Activated CD4-positive, alpha-beta T cell treated with anti-CD3 and anti-CD28 coated beads, Interleukin-2, amount 50 U/mL, for 4 hours (primary cell): ENCODE data around the gene CST3.

Experiments used
- DNase-seq, 2 experiments: peaks; one replicate each; pipeline ENCODE4 v3.0.0-alpha.2; 2020

Gene CST3

DNA sequence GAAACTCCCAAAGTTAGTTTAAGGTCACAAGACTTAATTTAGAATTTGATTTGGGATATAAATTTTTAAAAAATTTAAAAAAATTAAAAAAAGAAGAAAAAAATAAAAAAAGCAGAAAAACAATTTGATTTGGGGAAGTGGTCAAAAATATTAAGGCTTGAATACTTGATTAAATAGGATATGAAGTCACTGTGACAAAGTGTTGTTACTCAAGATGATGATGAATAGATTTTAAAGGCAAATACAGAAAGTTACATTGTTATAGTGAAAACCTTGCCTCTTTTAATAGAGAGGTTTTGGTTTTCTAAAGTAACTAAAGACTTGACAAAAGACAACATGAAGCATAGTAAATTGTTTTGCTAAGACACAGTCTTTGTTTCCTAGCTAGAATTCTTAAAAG, 39.3 kb downstream of the CST3 start:
- DNase-seq: no peak

DNA sequence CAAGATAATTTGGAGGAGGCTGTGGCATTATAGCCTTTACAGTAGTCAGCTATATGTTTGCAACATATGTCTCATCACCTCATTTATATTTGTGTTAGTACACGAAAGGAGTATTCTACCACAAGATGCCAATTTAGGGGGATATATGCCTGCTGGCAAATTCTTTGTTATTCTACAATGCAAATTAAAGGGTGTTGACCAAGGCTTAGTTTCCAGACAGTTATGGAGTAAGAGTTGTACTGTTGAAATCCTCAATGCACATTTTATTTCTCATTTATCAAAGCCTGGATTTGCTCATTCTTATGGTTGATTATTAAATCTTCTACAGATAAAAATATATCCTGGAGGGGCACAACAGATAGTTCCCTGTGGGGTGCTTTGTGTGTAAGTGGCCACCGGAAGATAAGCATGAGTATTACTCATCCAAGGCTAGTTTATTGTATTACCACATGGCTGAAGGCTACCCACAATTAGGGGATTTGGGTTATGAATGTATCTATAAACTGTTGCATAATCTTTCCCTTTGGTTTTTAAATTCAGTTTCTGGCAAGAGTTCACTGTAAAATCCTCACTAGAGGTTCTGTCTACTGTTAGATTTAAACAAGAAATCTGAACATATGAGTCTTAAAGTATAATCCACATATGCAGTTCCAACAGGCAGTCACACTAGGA, 41.0 kb downstream of the CST3 start:
- no peak for DNase-seq

DNA sequence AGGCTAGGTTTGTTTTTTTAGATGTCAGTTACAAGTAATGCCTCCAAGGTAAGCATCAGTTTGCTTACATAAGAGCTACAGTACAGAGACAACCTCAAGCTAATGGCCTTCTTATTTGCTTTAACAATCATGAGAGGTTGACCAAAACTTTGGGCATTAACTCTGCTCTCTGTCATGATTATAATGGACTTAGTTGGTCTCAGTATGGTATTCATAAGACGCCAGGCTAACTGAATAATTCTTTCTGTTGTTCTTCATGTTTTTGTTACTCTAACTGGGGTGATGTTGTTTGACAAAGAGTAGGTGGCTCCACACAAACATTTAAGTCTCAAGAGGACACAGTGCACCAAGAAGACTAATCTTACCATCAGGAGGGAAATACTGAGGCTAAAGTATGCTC, 41.8 kb downstream of the CST3 start:
- DNase-seq: no peak

DNA sequence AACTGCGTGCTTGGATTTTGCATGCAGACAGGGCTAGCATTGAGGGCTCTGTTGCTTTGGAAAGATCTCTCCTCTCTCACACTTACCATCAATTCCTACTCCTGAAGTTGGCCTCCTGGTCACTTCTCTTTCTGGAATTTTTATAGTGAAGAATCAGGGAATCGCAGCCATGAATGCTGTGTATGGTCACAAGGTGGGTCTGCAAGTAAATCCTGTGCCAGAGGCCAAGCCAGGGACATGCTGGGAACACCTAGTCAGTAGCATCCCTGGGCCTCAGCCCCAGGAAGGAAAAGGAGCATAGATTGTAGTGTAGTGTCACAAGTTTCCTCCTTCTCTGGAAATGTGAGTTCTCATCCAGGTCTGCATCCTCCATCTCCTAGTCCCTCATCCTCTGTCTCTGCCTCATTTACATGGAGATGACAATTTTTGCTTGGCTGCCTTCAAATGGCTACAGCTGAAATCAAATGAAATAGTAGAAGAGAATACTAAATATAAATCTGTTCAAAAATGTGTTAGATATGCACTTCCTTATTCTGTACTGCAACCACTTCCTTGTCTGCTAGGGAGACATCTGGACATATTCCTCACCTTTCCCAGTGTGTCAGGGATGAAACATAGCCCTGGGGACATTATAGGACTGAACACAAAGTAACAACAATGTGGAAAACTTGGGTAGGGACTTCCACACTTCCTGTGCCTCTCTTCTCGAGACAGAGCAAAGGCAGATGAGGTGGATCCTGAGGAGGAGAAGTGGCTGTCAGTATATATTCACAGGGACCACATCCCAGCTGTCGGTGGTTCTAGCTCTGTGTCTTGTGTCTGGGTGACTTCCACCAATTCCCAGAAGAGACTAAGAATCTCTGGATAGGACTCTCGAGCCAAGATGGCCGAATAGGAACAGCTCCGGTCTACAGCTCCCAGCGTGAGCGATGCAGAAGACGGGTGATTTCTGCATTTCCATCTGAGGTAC, 49.0 kb downstream of the CST3 start:
- DNase-seq: no peak

DNA sequence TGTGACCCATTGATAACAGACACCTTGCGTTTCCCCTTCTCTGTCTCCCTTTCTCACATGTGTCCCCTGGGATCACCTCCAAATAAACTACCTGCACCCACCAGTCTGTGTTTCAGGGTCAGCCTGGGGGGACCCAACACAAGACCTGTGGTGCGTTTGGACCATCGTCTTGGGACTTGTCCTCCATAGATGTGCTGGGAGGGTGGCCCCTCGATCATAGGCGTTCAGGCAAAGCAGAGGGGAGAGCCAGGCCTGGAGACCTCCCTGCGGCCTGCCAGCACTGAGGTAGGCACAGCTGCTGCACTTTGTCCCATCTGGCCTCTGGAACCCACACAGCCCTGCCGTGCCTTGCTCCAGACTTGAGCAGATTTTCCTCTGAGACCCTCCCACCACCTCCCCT, 50.1 kb downstream of the CST3 start:
- no peak for DNase-seq

DNA sequence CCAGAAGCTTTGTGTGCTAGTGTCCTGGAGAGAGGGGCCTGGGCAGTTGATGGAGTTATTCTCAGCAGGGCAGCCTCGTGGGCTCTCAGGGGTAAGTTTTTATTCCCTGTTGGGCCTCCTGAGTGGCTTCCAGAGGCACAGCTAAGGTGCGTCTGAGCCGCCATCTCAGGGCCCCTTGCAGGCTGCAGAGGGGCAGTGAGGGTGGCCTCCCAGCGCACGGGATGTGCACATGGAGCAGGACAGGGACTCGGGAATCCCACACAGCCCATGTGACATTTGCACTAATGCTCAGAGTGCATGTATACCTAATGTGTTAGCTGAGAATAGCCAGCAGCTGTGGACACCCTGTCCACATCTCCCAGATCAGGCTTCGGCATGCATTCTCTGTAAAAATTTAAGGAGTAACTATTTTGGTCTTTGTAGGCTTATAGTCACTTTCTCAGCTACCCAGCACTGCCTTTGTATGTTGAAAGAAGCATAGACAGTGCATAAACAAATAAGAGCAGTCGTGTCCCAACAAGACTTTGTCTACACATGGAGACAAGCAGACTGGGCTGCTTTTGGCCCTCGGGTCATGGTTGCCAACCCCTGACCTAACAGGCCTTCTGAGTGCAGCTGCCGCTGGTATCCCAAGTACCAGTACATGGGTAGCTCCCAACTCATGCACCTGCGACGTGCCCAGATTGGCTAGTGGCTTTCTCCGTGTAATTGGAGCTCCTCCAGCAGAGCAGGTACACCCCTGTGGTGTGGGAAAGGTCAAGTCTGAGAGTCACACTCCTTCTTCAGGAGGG, 50.8 kb downstream of the CST3 start:
- DNase-seq: no peak

DNA sequence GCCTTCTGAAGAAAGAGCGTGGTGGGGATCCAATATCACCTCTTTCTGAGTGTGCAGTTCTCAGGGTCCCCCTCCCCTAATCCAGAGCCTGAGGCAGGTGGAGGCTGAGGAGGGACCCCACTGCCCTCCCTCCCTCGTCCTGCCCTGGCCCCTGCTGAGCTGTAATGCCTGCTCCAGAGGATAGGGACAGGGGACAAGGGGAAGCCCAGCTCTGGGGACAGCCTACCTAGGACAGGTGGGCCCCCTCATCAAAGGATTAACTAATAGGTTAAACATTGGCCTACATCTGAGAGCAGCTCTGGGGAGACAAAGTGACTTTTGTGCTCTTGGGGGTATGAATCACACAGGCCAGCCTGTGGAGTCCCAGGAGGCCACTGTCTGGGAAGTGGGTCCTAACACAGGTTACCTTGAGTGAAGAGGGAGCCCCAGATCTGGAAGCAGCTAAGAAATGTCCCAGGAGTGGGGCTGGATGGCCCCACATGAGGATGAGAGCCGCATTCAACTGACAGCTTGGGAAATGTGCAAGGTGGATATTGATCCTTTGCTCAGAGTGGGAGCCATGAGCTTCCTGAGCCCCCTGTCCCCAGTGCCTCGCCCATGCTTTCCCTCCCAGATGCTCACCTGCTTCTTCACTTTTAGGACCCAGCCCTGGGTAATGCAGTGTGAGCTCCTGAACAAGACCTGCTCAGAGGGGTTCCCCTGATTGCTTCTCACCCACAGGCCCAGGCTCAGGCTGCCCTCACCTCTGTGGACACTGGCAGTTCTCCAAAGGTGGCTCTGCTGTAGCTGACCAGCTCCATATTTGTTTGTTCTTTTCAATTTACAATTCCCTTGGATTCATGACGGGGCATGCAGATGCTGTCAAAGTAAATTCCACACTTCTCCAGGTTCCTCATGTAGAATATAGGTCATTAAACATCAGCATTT, 51.7 kb downstream of the CST3 start:
- no peak for DNase-seq

DNA sequence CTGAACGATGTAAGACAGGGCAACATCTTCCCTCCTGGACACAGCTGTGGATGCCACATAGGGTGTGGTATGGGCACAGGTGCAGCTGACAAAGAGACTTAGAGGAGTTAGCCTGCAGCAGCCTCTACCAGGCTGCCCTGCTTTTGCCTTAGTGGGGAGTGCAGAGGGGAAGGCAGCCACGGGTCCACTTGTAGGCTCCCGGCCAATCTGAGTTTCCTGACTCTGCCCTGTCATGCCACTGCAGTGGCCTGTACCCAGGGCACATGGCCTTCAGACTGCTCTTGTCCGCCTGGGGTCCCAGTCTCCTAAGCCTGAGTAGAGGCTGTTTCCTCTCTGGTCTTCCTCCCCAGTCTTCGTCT, 52.3 kb downstream of the CST3 start:
- no peak for DNase-seq

DNA sequence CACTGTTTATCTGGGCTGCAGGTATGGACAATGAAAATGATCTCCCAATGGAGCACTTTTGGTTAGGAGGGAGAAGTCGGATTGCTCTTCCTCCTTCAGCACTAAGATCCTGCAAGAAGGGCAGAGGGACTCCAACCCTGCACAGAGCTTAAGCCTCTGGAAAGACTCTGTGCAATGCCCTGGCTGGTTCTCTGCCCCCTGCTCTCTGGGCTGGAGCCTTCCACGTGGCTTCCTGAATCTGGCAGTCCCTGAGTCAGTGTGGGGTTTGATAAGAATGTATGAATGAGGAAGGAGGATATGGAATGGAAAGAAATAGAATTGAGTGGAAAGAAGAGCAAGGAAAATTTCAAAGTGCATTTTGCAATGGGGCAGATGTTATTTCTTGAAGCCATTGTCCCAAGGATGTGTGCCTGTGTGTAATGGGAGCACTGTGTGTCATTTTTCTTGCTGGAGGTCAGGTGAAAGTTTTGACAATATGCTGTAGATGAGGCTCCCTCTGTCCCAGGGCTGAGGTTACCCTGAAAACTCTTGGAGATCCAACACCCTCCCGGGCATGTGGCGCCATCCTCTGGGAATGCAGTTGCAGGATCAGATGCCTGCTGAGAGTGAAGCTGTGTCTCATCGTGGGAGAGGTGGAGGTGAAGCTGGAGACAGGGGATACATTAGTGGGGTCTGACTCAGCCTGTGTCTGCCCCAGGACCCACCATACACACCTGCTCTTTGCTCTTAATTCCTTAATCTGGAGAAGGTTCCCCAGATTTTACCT, 53.1 kb downstream of the CST3 start:
- no peak for DNase-seq
